Esophagus muscularis mucosa (tissue), 4 donors: ENCODE results near the gene MOB3A.

Experiments used
- EP300 ChIP-seq: sonication (generic); formaldehyde crosslinking; IDR thresholded peaks from one replicate; pipeline ENCODE4 v1.6.1; 2017; ENCODE audit warnings: antibody characterized with exemption
- POLR2A ChIP-seq: fragments of 450-650 bp; IDR thresholded peaks from one replicate; pipeline ENCODE4 v1.6.1; 2017; ENCODE audit warnings: antibody characterized with exemption, moderate library complexity, mild to moderate bottlenecking, low read depth
- POLR2AphosphoS5 ChIP-seq, 2 donors: sonication (generic); formaldehyde crosslinking; IDR thresholded peaks; one replicate each; pipeline ENCODE4 v1.6.1; 2017; ENCODE audit warnings: antibody characterized with exemption in 2 of 2
- TF ChIP-seq, protein P1 (sequence below), 3 experiments: fragments of 200-600 bp in 2 of 3; fragments of 450-650 bp in 1 of 3; sonication (generic) in 2 of 3; IDR thresholded peaks; one replicate each; pipeline ENCODE4 v1.5.1; 2017 to 2019; ENCODE audit warnings: antibody characterized with exemption in 3 of 3, mild to moderate bottlenecking in 2 of 3, moderate library complexity in 1 of 3

DNA sequence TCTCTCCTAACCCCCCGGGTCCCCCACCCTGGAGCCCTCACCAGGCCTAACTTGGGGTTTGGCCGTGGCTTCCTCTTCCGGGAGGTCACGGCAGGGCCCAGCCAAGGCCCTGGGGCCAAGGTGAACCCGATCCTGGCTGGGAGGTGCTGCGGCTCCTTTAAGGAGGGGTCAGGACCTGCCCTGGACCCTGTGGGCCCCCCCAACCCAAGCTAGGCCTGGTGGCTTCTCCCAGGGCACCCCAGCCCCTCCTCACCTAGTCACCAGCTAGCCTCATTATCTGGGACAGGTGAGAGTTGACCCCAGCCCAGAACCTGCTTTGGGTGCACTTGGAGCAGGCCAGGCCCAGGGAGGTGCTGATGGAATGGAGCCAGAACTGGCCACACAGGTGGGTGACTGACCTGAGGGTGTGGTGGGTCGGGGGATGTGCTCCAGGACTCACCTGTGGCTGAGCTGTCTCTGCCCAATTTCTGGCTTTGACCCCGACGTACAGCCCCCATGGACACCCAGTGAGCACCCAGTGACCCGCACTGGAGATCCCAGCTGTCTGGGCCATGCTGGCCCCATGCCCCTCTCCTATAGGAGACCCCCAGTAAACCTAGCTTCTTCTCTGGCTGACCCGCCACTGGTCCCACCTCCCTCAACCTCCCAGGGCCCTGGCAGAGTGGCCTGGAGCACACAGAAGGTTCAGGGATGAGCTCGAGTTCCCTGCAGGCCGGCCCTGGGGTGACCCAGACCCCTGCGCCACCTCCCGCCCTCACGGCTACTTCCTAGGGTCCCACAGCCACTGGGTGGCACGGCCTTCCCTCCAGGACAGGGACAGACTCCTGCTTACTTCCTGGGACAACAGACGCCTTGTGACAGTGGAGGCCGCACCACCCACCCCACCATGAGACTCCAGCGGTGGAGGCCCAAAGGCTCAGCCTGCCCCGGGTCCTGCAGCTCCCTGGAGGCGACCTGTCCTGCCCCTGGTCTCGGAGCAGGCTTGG lies 38.3 kb downstream of the MOB3A start:
- TF ChIP-seq, protein P1, sequence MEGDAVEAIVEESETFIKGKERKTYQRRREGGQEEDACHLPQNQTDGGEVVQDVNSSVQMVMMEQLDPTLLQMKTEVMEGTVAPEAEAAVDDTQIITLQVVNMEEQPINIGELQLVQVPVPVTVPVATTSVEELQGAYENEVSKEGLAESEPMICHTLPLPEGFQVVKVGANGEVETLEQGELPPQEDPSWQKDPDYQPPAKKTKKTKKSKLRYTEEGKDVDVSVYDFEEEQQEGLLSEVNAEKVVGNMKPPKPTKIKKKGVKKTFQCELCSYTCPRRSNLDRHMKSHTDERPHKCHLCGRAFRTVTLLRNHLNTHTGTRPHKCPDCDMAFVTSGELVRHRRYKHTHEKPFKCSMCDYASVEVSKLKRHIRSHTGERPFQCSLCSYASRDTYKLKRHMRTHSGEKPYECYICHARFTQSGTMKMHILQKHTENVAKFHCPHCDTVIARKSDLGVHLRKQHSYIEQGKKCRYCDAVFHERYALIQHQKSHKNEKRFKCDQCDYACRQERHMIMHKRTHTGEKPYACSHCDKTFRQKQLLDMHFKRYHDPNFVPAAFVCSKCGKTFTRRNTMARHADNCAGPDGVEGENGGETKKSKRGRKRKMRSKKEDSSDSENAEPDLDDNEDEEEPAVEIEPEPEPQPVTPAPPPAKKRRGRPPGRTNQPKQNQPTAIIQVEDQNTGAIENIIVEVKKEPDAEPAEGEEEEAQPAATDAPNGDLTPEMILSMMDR (IDR thresholded peaks at IDR 0.05): no peak
- no peak for TF ChIP-seq EP300
- no peak for TF ChIP-seq POLR2A
- TF ChIP-seq POLR2AphosphoS5 (IDR thresholded peaks at IDR 0.05): no peak
